Mesodermal cell (in vitro differentiated cells): Measurements from ENCODE around the gene RARB.

Experiments used
- H3K27ac ChIP-seq: 2 replicates; pipeline ENCODE4 v1.7.0; 2013; ENCODE audit warnings: mild to moderate bottlenecking, low read depth, low read length, moderate library complexity; ENCODE audit not compliant: severe bottlenecking
- H3K36me3 ChIP-seq: 2 replicates; pipeline ENCODE4 v1.7.1; 2013; ENCODE audit warnings: mild to moderate bottlenecking, low read length, moderate library complexity; ENCODE audit not compliant: control insufficient read depth, insufficient read depth
- H3K4me1 ChIP-seq: one replicate; pipeline ENCODE4 v1.7.1; 2013; ENCODE audit warnings: mild to moderate bottlenecking, low read length; ENCODE audit not compliant: insufficient read depth, control insufficient read depth, poor library complexity, severe bottlenecking
- H3K4me3 ChIP-seq: 2 replicates; pipeline ENCODE4 v1.7.0; 2013; ENCODE audit warnings: low read length, control low read depth, mild to moderate bottlenecking; ENCODE audit not compliant: insufficient read depth, poor library complexity, severe bottlenecking; ENCODE audit errors: extremely low read depth
- H3K9me3 ChIP-seq: 2 replicates; pipeline ENCODE4 v1.7.1; 2013; ENCODE audit warnings: mild to moderate bottlenecking, low read length, moderate library complexity; ENCODE audit not compliant: control insufficient read depth
- WGBS, 2 experiments: methylation state at CpG; one replicate each; pipeline ENCODE4 v1.1.5; 2013; ENCODE audit warnings: missing lambda C conversion rate in 2 of 2; ENCODE audit not compliant: insufficient coverage in 2 of 2; 5-methylcytosine and 5-hydroxymethylcytosine counted together

The RARB gene

GRCh38 chr3:25547943-25548674, 120.0 kb downstream of the RARB start:
- H3K36me3 ChIP-seq = no peaks in the 10 kb centered on the region
- H3K27ac ChIP-seq = no peak overlapping the region
- peaks cover 3% of the 10 kb centered on the region for H3K4me1 ChIP-seq
- H3K9me3 ChIP-seq = no peaks in the 10 kb centered on the region
- WGBS, 2 experiments = 100% methylated on average over 1 of the region's 1 CpG; no CpG with 5 or more reads in 1 of the 2 experiments
- no peak overlapping the region for H3K4me3 ChIP-seq

DNA sequence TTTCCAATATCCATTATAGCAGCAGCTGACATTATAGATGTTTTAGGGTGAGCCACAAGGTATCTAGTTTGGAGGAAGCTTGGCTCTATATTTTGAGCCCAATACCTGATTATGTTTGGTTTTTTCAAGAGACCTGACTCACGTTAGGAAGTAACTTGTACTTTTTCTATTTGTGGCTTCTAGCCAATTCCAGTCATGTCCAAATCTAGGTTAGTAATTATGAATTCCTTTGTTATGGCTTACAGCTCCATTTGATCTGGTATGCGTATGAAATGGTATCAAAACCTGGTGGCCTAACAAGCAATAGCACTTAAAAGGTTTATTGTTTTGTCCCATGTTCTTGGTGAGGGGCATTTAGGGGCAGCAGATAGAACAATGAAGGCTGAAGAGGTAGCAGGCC, 120.8 kb downstream of the RARB start:
- no peaks in the 10 kb centered on the region for H3K9me3 ChIP-seq
- 100% methylated on average over 1 of the region's 2 CpGs for WGBS, 2 experiments
- H3K36me3 ChIP-seq = no peaks in the 10 kb centered on the region
- no peak overlapping the region for H3K4me3 ChIP-seq
- peaks cover 3% of the 10 kb centered on the region for H3K4me1 ChIP-seq
- no peak overlapping the region for H3K27ac ChIP-seq

DNA sequence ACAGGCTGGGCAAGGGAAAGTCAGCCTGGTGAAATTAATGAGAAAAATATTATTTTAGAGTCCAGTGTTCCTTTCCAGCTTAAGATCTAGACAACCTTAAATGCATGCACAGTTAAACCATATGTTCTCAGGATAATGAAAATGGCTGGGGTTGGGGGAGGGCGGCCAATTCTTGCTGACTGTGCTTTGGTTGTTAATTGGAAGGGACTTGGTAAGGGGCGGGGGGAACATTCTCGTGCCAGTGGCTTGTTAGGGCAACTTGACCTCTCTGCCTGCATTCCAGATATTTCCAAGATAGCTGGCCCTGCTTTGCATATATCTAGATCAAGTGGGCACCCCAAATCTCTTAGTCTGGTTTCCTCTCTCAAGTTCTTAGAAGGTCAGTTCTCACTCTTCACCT, 124.2 kb downstream of the RARB start:
- no peaks in the 10 kb centered on the region for H3K9me3 ChIP-seq
- WGBS, 2 experiments = 94 to 100% methylated on average over 2 to 3 of the region's 3 CpGs
- H3K4me3 ChIP-seq = no peak overlapping the region
- H3K27ac ChIP-seq = no peak overlapping the region
- no peaks in the 10 kb centered on the region for H3K4me1 ChIP-seq
- H3K36me3 ChIP-seq = no peaks in the 10 kb centered on the region

DNA sequence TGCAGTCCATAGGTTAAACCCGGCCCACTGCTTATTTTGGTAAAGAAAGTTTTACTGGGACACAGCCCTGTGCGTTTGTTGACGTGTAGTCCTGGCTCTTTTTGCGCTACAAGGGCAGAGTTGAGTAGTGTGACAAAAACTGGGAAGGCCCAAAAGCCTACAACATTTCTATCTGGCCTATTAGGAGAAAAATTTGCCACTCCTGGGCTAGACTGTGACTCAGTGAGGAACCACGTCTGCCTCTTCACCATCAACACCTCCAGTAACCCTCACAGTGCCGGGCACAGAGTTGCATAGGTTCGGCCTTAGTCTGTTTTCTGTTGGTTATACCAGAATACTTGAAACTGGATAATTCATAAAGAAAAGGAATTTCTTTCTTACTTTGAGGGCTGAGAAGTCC, 126.3 kb downstream of the RARB start:
- no peaks in the 10 kb centered on the region for H3K36me3 ChIP-seq
- H3K27ac ChIP-seq = no peak overlapping the region
- no peak overlapping the region for H3K4me3 ChIP-seq
- 96% methylated on average over 4 of the region's 7 CpGs; no CpG with 5 or more reads in 1 of the 2 experiments for WGBS, 2 experiments
- H3K9me3 ChIP-seq = no peaks in the 10 kb centered on the region
- H3K4me1 ChIP-seq = no peaks in the 10 kb centered on the region

DNA sequence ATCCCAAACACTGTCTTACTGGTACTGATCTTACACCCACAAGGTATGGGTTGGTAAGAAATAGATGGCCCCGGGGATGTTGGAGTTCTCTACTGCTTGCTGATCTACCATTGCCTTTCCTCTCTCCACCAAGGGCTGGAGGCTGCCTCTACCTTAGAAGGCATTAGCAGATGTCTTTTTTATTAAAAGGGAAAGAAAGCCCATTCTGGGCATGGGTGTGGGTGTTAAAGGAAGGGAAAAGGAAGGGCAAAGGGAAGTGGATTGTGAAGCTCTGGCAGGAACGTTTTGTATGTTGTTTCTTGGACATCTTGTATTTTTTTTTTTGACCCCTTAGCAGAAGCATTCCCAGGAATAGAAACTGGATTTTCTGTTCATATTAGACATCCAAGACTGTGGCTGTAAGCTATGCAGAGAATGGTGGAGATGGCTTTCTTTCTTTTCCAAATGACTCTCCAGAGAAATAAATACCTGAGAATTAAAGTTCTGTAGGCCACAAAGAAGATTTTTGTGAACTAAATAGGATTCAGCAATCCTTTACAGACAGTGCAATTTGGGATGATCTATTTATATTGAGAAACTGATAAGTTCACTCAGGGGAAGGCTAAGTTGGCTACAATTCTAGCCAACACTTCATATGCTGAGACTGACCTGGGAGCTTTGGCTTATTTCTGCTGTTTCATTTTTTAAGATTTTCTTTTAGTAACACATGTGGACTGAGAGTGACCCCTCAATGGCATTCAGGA, 127.8 kb downstream of the RARB start:
- Histone ChIP-seq H3K36me3 (no peaks in the 10 kb centered on the region), H3K4me3 (no peak overlapping the region), H3K9me3 (no peaks in the 10 kb centered on the region), H3K27ac (no peak overlapping the region), H3K4me1 (no peaks in the 10 kb centered on the region)
- 43% methylated on average over 1 of the region's 2 CpGs; no CpG with 5 or more reads in 1 of the 2 experiments for WGBS, 2 experiments

GRCh38 chr3:25556447-25556846, 128.4 kb downstream of the RARB start:
- H3K36me3 ChIP-seq = no peaks in the 10 kb centered on the region
- no peaks in the 10 kb centered on the region for H3K9me3 ChIP-seq
- no peaks in the 10 kb centered on the region for H3K4me1 ChIP-seq
- WGBS, 2 experiments = 78 to 83% methylated on average over 1 of the region's 1 CpG
- H3K27ac ChIP-seq = no peak overlapping the region
- no peak overlapping the region for H3K4me3 ChIP-seq

DNA sequence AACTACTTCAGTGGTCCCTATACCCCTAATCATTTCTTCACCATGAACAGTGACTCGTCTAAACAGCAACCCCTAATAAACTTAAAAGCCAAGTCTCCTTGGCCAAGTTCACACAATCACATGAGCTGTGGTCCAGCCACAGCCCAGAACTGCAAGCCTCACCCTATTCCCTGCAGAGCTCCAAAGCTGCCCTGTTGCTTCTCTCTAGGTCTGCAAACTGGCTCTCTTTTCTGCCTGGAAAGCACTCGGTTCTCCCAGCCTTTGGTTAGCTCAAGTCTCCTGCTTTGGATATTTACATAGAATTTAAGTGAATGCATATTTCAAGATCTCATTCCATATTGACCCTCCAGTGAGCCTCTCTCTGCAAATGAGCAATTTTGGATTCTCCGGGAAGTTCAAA, 129.6 kb downstream of the RARB start:
- no peaks in the 10 kb centered on the region for H3K4me1 ChIP-seq
- WGBS, 2 experiments = 90% methylated on average over 1 of the region's 3 CpGs
- H3K4me3 ChIP-seq = no peak overlapping the region
- H3K36me3 ChIP-seq = no peaks in the 10 kb centered on the region
- H3K9me3 ChIP-seq = no peaks in the 10 kb centered on the region
- no peak overlapping the region for H3K27ac ChIP-seq

DNA sequence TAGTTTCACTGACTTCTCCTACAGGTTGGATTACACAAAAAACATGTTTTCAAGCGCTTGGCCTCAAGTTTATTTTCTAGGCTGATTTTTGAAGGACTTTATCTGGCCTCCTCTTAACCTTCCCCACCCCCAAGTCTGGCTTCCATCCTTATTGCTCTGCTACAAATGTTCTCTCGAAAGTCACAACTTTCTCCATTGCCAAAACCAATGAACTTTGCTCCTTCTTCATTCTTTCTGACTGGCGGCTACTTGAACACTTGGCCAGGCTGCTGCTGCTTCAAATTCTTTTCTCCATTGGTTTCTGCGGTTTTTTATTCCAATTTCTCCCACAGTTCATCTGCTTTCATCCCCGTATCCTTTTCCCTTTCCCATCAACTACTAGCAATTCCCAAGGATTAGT, 130.1 kb downstream of the RARB start:
- no peaks in the 10 kb centered on the region for H3K36me3 ChIP-seq
- H3K27ac ChIP-seq = no peak overlapping the region
- 88 to 94% methylated on average over 5 of the region's 5 CpGs for WGBS, 2 experiments
- H3K4me1 ChIP-seq = no peaks in the 10 kb centered on the region
- no peak overlapping the region for H3K4me3 ChIP-seq
- H3K9me3 ChIP-seq = no peaks in the 10 kb centered on the region

DNA sequence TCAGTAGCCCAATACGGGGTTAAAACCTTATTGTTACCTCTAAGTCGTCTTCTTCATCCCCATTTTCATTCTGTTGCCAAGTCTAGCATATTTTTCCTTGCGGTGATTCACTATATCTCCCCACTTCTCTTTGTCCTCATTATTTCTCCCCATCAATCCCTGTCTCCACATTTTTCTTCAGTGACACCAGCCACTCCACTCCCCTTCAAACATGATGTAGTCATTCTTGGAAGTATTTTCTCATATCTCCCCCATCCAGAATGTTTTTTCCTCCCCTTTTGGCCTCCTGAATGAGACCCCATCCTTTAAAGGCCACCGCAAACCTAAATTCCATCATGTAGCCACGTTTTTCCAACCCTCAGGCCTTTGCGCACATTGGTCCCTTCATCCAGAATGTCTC, 130.7 kb downstream of the RARB start:
- 90 to 97% methylated on average over 5 of the region's 6 CpGs for WGBS, 2 experiments
- no peak overlapping the region for H3K4me3 ChIP-seq
- no peaks in the 10 kb centered on the region for H3K9me3 ChIP-seq
- H3K36me3 ChIP-seq = no peaks in the 10 kb centered on the region
- no peak overlapping the region for H3K27ac ChIP-seq
- H3K4me1 ChIP-seq = no peaks in the 10 kb centered on the region

DNA sequence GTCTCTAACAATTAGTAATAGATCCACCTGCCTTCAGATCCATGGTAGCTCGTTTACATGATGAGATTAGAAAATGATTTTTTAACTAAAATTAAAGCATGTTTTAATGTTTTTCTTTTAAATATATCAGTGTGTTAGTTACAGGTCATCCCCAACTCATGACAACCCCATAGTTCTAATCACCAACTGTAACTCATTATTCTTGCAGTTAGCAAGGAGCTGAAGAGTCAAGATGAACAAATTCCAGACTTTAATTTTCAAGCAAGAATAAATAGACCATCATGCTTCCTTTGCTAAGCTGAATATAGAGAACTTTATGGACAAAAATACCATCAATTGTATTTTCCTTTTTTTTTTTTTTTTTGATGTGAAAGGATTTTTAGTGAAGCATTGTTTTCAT, 135.5 kb downstream of the RARB start:
- H3K4me1 ChIP-seq = no peaks in the 10 kb centered on the region
- WGBS, 2 experiments = no CpG with 5 or more reads among the region's 1 CpG

GRCh38 chr3:25564075-25564474, 136.0 kb downstream of the RARB start:
- Histone ChIP-seq H3K4me1 (no peaks in the 10 kb centered on the region), H3K27ac (no peak overlapping the region), H3K4me3 (no peak overlapping the region), H3K36me3 (no peaks in the 10 kb centered on the region), H3K9me3 (no peaks in the 10 kb centered on the region)
- 100% methylated on average over 2 of the region's 4 CpGs; no CpG with 5 or more reads in 1 of the 2 experiments for WGBS, 2 experiments

More for the DNA sequence above, 135.5 kb downstream of the RARB start:
- no peaks in the 10 kb centered on the region for H3K9me3 ChIP-seq
- H3K27ac ChIP-seq = no peak overlapping the region
- no peaks in the 10 kb centered on the region for H3K36me3 ChIP-seq
- no peak overlapping the region for H3K4me3 ChIP-seq
